H1 (cell line): Measurements from ENCODE around the gene RXFP4. TPM values are rescaled to one million over a fixed set of nuclear protein-coding genes. Genes with fewer than 3 reads are reported as not detected.

ENCODE experiments used
- CHD2 ChIP-seq: IDR thresholded peaks from 2 replicates; pipeline ENCODE4 v1.6.1; 2012; ENCODE audit warnings: low read length, improper control_type of control experiment
- EZH2 ChIP-seq: fragments of 200-600 bp; sonication (generic); IDR thresholded peaks from 2 replicates; pipeline ENCODE4 v1.7.1; 2012; ENCODE audit warnings: low read depth, mild to moderate bottlenecking, moderate library complexity, low read length, inconsistent platforms; ENCODE audit not compliant: severe bottlenecking
- GABPA ChIP-seq: IDR thresholded peaks from 2 replicates; pipeline ENCODE4 v1.6.1; 2011; ENCODE audit warnings: mild to moderate bottlenecking, low read length, moderate library complexity, borderline replicate concordance; ENCODE audit not compliant: insufficient read depth
- GTF2F1 ChIP-seq: IDR thresholded peaks from 2 replicates; pipeline ENCODE4 v1.6.1; 2012; ENCODE audit warnings: low read depth, low read length, improper control_type of control experiment, borderline replicate concordance
- KDM1A ChIP-seq: fragments of 200-600, 300-600 bp; sonication (generic); IDR thresholded peaks from 2 replicates; pipeline ENCODE4 v1.7.1; 2016; ENCODE audit warnings: mild to moderate bottlenecking, low read length, borderline replicate concordance
- NANOG ChIP-seq: IDR thresholded peaks from 2 replicates; pipeline ENCODE4 v1.6.1; 2011; ENCODE audit warnings: low read length, low read depth, mild to moderate bottlenecking, inconsistent platforms; ENCODE audit not compliant: insufficient read depth, poor library complexity, severe bottlenecking
- PHF8 ChIP-seq: fragments of 200-600 bp; sonication (generic); conservative IDR thresholded peaks from 2 replicates; pipeline ENCODE4 v1.7.1; 2012; ENCODE audit warnings: low read depth, mild to moderate bottlenecking, inconsistent platforms, low read length, moderate library complexity
- RXRA ChIP-seq: IDR thresholded peaks from 2 replicates; pipeline ENCODE4 v1.6.1; 2011; ENCODE audit warnings: low read depth, mild to moderate bottlenecking, low read length, moderate library complexity; ENCODE audit not compliant: insufficient read depth
- SIN3A ChIP-seq, 2 experiments: IDR thresholded peaks in 1 of 2; conservative IDR thresholded peaks in 1 of 2; 2 replicates each; pipeline ENCODE4 v1.6.1; 2011 to 2012; ENCODE audit warnings: low read length in 2 of 2, improper control_type of control experiment in 1 of 2, low read depth in 1 of 2, mild to moderate bottlenecking in 1 of 2
- polyA plus RNA-seq, 7 experiments: library from polyadenylated mRNA; depleted of rRNA in 3 of 7; stranded (reverse) in 5 of 7; unstranded in 2 of 7; fragments of >200 nt in 5 of 7; fragments of 200-250 nt in 2 of 7; gene quantifications; 1 replicate in 5 of 7; 2 replicates in 1 of 7; 4 replicates in 1 of 7; pipeline versions ENCODE4 v1.2.1 to v1.2.3, GENCODE V29; 2011 to 2013; ENCODE audit warnings: missing spikeins in 2 of 7, mixed read lengths in 2 of 7
- total RNA-seq: library from RNA; stranded (reverse); fragmentation: NEBNext Ultra II Directional; extraction: Animal tissue kit (Norgen Biotek cat#: 25700); gene quantifications from 2 replicates; pipeline ENCODE4 v1.2.1, GENCODE V29; 2021

The RXFP4 gene
- total and polyA plus RNA-seq, 2 of the 8 experiments (the other 6 are each of a cell fraction or from before 2014, with no cell fraction given), result not detected

- no peak for TF ChIP-seq EZH2
- no peak for TF ChIP-seq RXRA
- TF ChIP-seq SIN3A (conservative IDR thresholded peaks at IDR 0.05 in 1 of 2, IDR thresholded peaks at IDR 0.05 in 1 of 2; ENCODE audit: low read depth in 1 of 2, low read length in 2 of 2), result no peak; a peak in 1 of 4 replicates
- no peak for TF ChIP-seq GTF2F1
- TF ChIP-seq KDM1A, result no peak
- TF ChIP-seq PHF8, result no peak
- TF ChIP-seq CHD2, result no peak
- TF ChIP-seq GABPA, result no peak
- no peak for TF ChIP-seq NANOG
Observed at GRCh38 chr1:155968670-155969069, 27.2 kb downstream of the RXFP4 start (continued).
